GM12892 (cell line): Measurements from ENCODE around the gene NPHP4.

Experiments
- POLR2A ChIP-seq: IDR thresholded peaks from 2 replicates; pipeline ENCODE4 v1.6.1; 2011; ENCODE audit warnings: low read depth, low read length, control low read depth
- POLR2AphosphoS5 ChIP-seq: IDR thresholded peaks from 2 replicates; pipeline ENCODE4 v1.6.1; 2011; ENCODE audit warnings: low read depth, low read length, control low read depth

GRCh38 chr1:5814046-5814619 is 178.1 kb downstream of the NPHP4 start:
- TF ChIP-seq POLR2AphosphoS5, result no peak
- TF ChIP-seq POLR2A, result no peak
